ENCODE results near the gene BBS2.
"Not testable (repeated sequence)": the region's sequence is repeated elsewhere in the genome, so short reads cannot be mapped to it uniquely, and the experiment has no call there.

Gene BBS2

DNA sequence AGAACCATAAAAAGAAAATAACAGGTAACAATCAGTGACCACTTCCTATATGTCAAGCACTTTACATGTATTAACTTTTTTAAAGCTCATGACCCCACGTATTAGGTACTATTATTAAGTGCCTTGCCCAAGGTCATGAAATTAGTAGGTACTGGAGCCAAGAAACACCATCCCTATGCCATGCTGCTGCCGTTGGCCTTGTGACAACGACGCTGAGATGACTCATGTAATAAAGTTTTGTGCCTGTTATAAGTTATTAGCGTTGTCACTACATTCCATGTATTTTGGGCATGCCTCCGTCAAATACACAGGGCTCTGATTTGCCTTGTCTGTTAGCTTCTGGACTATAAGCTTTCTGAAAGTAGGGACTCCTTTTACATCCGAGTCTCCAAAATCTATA lies 1.4 kb downstream of the BBS2 start:
- DNase-seq: no peak

DNA sequence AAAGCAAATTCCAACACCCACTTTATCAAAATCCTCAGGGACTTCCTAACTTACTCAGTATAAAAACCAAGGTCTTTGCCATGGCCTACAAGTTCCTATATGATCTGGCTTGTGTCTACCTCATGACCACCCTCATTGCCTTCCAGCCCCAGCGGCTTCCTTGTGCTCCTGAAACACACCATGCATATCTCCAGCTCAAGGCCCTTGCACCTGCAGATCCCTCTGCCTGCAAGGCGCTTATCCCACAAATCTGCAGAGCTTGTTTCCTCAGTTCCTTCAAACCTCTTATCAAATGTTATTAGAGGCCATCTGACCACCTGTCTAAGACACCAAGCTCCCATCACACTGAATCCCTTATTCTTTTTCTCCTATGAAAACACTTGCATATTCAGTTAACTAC lies 2.6 kb downstream of the BBS2 start:
- DNase-seq: no peak

DNA sequence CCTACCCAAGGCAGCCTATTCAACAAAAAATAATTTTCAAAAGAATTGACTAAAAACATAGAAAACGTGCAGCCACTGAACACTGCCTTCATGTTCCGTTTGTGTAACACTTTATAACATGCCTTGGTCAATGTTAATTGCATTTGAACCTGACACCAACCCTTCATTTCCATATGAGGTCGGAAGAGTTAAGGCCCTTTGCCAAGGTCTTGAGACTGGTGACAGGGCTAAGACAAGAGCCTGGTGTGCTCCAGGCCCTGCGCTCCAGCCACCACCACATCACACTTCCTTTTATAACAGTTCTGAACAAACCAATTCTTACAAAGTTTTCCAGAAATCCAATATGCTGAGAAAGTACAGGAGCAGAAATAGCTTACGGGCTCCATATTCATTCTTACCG lies 4.2 kb downstream of the BBS2 start:
- DNase-seq: no peak

DNA sequence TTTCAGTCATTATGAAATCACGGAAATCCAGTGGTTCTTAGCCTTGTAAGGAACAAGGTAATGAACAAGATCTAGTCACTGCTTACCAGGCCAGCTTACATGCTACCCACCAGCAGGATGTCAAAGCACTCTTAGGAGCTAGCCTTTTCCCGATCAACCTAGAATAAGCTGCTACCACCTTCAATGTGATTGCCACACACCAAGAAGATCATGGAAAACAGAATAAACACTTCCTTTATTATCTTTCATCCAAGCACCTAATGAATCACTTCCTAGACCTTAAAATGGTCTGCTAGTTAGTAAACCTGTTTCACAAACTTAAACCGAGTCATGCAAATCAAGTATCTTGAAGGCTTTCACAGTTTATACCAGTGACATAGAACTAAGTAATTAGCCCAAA lies 5.0 kb downstream of the BBS2 start:
- DNase-seq: no peak

DNA sequence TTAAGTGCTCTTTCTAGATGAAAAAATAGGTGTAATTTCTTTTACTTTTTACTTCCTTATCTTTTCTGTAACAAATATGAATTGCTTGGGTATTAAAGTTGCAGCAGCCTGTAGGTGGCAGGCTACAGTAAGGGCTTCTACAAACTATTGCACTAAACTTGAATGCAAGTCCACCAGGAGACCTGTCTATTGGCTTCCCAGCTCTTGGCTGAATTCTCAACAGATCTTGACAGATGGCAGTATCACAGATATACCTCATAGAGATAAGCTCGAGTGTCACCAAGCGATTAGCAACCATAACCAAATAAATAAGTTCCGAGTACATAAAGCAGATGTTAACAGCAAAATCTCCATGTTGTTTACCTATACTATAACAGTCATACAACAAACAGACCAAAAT lies 5.9 kb downstream of the BBS2 start:
- peak; percentile 47 for DNase-seq

DNA sequence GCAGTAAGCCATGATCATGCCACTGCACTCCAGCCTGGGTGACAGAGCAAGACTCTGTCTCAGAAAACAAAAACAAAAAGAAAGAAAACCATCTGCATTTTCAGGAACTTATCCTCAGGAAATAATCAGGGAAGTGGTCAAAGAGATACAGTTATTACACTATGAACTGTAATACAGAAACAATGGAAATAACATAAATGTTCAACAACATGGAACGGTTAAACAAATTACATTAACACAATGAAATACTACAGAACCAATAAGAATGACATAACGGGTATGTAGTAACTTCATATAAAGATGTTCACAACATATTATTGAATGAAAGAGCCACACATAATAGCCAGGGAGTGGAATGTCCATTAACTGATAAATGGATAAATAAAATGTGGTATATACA lies 6.7 kb downstream of the BBS2 start:
- DNase-seq: no peak

DNA sequence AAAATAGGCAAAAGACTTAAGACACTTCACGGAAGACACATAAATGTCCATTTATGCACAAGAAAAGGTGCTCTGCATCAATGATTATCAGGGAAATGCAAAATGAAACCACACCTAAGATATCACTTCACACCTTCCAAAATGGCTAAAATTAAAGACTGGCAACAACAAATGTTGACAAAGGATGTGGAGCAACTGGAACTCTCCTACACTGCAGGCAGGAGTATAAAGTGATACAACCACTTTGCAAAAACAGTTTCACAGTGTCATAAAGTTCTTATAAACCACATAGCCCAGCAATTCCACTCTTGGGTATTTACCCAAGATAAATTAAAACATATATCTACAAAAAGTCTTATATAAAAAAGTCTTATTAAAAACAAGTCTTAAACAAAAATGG lies 7.8 kb downstream of the BBS2 start:
- DNase-seq: no peak

DNA sequence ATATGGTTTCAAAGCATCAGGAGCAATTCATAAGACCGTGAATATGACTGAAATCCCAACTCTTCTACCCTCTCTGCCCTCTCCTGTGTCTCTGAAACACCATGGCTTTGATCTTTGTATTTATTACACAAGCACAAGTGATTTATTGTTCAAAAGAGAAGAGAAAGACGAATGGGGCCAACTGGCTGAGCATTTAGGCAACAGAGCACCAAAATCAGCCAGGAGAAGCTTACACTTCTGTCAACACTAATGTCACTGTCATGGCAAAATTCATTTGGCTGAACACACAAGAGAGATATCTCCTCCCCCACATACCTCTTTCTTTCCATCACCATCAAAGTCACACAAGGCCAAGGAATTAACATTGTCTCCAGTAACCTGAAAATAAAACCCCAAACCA lies 9.3 kb downstream of the BBS2 start:
- DNase-seq: no peak

DNA sequence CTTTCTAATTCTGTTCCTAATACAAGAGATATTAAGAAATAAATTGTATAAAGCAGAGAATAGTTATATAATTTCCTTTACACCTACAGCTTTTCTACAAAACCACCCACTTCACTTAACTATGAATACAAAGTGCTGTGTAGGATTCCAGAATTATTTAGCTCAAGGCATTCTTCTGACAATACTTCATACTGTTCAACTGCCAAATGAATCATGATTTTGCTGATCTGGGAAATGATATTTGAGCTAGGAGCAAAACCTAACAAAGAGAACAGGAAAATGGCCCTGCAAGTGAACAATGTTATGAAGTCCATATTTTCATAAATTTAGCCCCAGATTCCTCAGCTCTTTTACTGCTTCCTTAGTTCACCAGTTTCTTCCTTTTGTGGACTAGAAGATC lies 12.9 kb downstream of the BBS2 start:
- DNase-seq: no peak

DNA sequence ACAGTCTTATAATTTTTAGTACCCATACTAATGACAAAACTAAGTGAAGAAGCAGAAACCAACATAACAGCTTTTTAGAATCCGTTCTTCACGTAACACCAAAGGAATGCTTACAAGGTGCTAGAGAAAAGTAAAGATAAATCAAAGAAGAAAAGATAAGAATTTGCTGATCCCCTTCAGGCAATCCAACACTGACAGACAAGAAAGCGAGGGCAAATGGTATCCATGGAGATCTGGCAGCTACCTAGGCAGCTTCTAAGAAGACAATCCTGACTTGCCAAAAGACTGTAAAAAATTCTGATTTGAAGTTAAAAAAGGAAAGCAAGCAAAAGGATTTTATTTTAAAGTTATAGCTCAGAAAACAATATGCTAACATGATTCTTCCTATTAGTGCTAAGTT lies 14.6 kb downstream of the BBS2 start:
- no peak for DNase-seq

DNA sequence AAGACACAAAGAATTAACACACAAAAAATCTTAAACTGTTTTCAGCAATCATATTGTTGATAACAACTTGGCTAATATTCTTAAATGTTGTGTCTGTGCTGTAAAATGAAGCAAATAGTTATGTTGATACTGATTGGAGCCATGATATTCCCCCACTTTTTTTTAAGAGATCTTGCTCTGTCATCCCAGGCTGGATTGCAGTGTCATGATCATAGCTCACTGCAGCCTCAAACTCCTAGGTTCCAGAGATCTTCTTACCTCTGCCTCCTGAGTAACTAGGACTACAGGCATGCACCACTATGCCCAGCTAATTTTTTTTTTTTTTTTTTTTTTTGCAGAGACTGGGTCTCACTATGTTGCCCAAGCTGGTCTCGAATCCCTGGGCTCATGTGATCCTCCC lies 26.0 kb downstream of the BBS2 start:
- no peak for DNase-seq

DNA sequence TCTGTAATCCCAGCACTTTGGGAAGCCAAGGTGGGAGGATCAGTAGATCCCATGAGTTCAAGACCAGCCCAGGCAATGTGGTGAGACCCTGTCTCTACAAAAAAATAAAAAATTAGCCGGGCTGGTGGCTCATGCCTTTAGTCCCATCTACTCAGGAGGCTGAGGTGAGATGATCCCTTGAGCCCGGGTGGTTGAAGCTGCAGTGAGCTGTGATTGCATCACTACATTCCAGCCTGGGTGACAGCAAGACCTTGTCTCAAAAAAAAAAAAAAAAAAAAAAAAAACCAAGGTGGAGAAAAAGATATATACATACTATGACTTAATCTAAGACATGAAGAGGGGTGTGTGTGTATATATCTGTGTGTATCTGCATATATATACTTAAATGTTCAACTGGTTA lies 26.7 kb downstream of the BBS2 start:
- no peak for DNase-seq

DNA sequence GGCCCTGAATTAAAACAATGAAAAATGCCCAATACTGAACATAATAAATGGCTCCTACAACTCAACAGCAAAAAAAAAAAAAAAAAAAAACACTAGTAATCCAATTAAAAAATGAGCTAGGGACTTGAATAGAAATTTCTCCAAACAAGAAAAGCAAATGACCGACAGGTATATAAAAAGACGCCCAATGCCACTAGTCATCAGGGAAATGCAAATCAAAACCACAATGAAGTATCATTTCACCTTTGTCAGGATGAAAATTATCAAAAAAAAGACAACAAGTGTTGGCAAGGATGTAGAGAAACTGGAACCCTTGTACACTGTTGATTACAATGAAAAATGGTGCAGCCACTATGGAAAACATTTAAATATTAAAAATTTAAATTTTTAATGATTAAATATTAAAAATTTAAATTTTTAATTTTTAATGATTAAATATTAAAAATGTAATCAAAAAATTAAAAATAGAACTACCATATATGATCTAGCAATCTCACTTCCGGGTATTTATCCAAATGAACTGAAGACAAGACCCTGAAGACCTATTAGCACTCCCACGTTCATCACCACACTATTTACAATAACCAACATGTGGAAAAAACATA lies 28.1 kb downstream of the BBS2 start:
- DNase-seq: no peak

DNA sequence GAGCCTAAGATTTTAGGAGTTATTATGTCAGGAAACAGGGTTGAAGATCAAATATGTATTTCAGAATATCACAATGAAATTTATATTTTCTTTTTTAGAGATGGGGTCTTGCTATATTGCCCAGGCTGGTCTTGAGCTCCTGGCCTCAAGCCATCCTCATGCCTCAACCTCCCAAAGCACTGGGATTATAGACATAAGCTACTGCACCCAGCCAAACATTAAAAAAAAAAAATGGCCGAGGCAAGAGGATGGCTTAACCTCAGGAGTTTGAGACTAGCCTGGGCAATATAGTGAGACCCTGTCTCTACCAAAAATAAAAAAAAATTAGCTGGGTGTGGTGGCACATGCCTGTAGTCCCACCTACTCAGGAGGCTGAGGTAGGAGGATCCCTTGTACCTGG lies 31.0 kb downstream of the BBS2 start:
- DNase-seq: not testable (repeated sequence)

DNA sequence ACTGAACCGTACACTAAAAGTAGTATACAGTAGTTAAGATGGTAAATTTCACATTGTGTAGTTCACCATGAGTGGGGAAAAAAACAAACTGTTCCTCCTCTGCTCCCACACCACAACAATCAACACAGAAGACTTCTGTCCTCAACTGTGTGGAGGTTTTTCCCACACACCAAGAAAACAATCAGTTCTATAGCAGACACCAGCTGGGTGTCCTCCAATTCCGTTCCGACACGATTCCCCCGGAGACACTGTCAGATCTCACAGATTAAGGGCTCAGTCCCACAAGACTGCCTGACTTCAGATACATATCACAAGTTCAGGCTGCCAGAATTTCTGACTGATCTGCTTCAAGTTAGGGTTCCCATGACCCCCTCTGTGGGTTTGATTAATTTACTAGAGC lies 31.8 kb downstream of the BBS2 start:
- DNase-seq: no peak

DNA sequence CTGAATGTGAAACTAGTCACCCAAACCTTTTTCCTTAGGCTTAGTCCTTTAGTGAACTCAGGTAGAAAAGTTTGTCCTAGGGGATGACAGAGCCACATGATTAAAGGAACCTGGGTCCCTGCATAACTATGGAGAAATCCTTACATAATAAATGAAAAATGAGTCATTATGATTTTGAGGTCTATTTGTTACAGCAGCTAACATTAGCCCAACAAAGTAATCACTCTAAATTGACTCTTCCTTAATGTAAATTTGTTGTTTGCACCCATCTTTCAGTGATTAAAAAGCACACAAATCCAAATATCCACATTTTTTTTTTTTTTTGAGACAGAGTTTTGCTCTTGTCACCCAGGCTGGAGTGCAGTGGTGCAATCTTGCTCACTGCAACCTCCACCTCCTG lies 36.4 kb downstream of the BBS2 start:
- no peak for DNase-seq

DNA sequence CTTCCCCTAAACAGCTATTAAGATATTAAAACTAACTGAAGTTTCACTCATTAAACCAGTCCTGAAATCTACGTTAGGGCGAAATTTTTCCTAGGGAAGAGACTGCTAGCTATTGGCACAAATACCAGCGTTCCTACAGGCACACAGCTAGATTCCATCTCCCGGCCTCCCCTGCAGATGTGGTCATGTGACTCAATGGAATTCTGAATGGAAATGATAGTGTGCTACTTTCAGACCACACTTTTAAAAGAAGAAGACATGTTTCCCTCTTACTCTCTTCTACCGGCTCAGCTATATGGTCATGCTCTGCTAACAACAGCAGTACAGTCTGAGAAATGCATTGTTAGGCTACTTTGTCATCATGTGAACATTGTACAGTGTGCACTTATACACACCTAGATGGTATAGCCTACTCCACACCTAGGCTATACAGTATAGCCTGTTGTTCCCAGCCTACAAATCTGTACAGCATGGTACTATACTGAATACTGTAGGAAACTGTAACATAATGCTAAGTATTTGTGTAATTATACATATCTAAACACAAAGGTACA lies 37.1 kb downstream of the BBS2 start:
- DNase-seq: no peak

DNA sequence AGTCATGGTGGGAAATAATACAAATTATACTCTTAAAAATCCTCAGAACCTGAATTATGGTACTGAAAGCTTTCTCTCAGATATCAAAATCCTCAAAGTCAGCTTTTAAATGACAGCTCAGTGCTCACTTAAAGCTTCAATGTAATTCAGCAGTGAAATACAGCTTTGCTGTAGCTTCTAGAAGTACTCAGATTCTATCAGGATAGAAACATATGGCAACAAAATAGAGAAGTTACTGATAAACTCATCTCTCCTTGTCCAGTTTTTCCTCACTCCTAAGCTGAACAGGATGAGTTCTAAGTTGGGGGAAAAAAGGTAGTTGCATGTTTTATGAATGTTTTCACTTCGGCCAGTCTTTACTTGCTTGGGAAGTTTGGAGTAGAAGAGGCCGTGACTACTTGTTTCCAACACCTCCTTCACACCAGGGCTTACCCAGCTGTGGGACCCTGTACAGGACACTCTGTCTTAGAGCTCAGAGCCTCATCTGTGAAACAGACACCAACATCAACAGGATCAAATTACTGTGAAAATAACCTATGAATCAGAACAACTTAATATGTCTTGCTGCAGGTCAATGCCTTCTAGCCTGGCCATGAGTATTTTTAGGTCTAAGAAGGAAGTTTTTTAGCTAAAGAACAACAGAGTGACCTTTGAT lies 38.2 kb downstream of the BBS2 start:
- DNase-seq: no peak

DNA sequence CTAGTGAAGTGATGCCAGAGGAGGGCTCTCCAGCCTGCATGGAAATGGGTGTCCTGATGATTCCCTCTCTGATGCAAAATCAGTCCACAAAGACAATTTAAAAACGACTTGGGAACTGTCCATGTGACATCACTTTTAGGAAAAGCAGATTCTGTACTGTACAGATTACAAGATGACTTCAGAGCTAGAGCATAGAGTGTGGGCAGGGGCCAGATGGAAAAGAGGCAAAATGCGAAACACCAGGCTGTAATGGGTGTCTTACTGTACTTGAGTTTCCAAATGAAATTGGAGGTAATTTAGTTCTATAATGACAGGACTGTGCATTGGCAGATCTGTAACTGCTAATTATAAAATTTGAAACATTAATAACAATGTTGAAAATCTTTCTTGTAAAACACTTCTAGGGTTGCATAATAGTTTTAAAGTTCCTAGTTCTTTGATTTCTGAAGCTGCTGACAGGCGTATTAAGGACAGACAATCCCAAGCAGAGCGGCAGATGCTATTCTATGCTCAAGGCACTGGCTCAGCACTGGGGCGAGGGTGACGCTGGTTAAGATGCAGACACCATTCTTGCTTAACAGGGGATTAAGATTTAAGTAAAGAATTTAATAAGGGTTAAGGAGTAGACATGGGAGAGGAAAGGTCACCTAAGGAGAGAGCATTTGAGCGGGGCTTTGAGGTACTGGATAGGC lies 38.9 kb downstream of the BBS2 start:
- no peak for DNase-seq

DNA sequence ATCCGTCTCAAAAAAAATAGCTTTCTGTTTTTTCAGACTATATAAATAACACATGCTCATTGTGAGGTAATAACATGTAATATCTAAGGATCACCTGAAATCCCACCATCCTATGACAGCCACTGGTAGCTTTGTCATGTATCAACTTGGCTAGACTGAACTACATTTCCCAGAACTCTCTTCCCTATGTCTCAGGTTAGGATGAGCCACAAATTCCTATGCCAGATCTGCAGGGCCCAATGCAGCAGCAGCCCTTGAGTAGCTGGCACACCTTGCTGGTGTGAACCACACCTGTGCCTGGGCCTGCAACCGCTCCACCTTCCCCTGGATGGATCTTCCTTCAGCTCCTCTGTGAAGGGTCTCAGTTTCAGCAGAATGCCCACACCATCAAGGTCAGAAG lies 40.4 kb downstream of the BBS2 start:
- no peak for DNase-seq

DNA sequence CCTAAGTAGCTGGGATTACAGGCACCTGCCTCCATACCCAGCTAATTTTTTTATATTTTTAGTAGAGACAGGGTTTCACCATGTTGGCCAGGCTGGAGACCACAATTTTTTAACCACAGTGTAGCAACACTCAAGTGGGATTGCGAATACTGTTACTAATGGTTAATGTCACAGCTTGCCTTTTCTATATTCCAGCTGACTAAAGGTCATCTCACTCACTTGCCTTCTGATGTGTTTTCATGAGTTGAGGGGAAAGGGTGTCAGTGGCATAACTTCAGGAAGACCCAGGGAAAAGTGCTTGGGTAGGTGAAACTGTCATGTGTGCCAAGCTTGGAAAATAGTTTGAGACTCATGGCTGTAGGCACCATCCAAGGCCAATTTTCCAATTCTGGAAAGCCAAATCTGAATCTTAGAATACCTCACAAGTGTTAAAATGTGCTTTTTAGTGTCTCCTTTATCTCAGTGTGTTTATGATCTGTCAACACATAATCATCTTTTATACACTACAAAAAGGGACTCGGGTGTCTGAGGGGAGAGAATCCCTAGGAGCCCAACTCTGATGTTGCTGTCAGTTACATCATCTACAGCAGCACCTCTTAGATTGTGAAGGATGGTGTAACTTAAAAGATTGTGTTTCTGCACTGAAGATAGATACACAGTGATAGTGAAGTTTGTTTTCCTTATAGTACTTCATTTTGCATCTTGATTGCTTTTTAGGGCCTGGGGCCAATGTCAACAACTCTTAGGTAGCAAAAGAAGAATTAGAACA lies 41.4 kb downstream of the BBS2 start:
- DNase-seq: no peak

DNA sequence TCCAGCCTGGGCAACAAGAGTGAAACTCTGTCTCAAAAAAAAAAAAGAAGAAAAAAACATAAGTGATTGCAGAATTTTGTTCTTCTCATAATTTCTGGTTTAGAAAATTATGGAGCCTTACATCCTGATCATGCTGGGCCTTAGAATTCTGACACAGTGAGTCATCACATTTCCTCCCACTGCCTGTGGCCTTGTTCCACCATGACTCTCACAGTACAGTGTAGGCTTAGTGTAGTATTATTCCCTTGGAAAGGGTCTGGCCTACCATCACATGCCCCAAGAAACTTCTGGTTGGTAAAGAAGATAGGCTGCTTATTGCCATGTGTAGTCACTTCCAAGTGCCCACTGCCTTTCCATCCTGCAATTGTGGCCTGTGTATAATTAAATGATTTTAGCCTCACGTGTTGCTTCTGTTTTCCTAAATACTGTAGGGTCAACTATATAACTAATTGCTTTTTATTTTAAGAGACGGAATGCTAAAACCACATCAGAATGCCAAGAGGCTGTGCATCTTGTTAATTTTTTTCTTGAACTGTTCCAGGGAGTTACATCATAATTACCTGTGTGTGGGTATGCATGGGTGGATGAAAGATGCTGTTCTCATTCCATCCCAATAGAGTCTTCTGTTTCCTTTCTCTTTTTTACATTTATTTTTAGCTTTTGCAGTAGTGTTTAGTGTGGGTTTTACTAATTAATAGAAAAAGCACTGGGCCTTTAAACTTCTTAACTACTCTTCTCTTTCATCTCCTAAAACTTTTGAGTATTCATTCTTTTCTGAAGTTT lies 42.5 kb downstream of the BBS2 start:
- DNase-seq: no peak

DNA sequence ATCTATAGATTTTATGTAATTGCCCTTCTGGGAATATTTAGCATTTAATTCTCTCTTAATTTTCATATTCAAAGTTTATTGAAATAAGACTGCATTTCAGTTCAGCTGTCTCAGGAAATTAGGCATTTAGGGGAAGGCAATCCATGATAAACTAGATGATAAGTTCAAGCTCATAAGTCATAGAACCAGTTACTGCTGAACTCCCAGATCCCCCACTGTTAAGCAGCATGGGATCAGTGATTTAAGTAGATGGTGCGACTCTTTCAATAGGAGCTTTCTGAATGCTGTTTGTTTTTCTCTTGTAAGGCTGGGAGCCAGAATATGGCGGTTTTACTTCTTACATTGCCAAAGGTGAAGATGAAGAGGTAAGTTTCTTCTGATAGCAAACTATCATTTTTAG lies 44.6 kb downstream of the BBS2 start:
- DNase-seq: no peak

Data from NCI-H1694 (cell line).